Progenitor cell of endocrine pancreas (in vitro differentiated cells): ENCODE data around the gene HCRT. TPM values are rescaled to one million over a fixed set of nuclear protein-coding genes. Genes with fewer than 3 reads are reported as not detected.

ENCODE experiments used
- DNase-seq: peaks from one replicate; pipeline ENCODE4 v3.0.0; 2021; ENCODE audit warnings: low spot score; ENCODE audit not compliant: unreplicated experiment
- H3K27ac Mint-ChIP-seq: 2 replicates; pipeline ENCODE4 v1.8.0; 2021; ENCODE audit warnings: mild to moderate bottlenecking, moderate library complexity, mixed read lengths
- H3K27me3 Mint-ChIP-seq: 2 replicates; pipeline ENCODE4 v1.8.0; 2021; ENCODE audit warnings: mixed read lengths
- H3K36me3 Mint-ChIP-seq: 2 replicates; pipeline ENCODE4 v1.8.0; 2022; ENCODE audit warnings: mixed read lengths; ENCODE audit not compliant: insufficient read depth
- H3K4me1 Mint-ChIP-seq: 2 replicates; pipeline ENCODE4 v1.8.0; 2021; ENCODE audit warnings: low read depth, mixed read lengths
- H3K4me3 Mint-ChIP-seq: 2 replicates; pipeline ENCODE4 v1.8.0; 2021; ENCODE audit warnings: low read depth, mild to moderate bottlenecking, moderate library complexity, mixed read lengths
- H3K9me3 Mint-ChIP-seq: 2 replicates; pipeline ENCODE4 v1.8.0; 2021; ENCODE audit warnings: low read depth, mixed read lengths
- CTCF ChIP-seq: fragments of 200-600 bp; sonication (generic); IDR thresholded peaks from one replicate; pipeline ENCODE4 v1.5.0; 2021; ENCODE audit warnings: antibody characterized with exemption, mild to moderate bottlenecking; ENCODE audit not compliant: unreplicated experiment
- total RNA-seq: library from RNA; stranded (reverse); gene quantifications from 2 replicates; pipeline ENCODE4 v1.2.1, GENCODE V29; 2021

HCRT gene
- total RNA-seq, 1 donor from 2014 or later: not detected

- Mint-ChIP-seq H3K4me1 (peaks cover 2% of the 10 kb centered on the region), H3K27ac (no peak overlapping the region), H3K9me3 (no peaks in the 10 kb centered on the region), H3K27me3 (peaks cover 77% of the 10 kb centered on the region), H3K4me3 (peak overlapping the region; percentile 70), H3K36me3 (no peaks in the 10 kb centered on the region)
- DNase-seq: no peak
- no peak for TF ChIP-seq CTCF
Measured at GRCh38 chr17:42182927-42183734, 2.1 kb downstream of the HCRT start.

DNA sequence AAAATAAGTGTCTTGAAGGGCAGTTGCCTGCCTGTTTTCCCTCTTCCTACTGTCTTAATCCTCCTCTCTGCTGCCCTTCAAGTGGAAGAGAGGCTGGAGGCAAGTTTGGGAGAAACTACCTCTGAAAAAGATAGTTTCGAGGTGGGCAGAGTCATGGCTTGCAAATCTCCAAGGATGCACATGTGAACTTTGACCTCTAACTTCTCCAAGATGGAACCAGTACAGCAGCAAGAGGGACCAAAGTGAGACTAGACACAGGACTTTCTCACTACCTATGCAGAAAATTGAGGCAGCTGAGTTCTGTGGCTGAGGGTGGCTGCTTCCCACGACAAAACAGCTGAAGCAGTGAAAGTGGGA lies 3.4 kb downstream of the HCRT start:
- no peak for DNase-seq
- Mint-ChIP-seq H3K27ac (no peak overlapping the region), H3K27me3 (peaks cover 86% of the 10 kb centered on the region), H3K9me3 (no peaks in the 10 kb centered on the region), H3K4me1 (peaks cover 2% of the 10 kb centered on the region), H3K4me3 (no peak overlapping the region), H3K36me3 (no peaks in the 10 kb centered on the region)
- no peak for TF ChIP-seq CTCF

GRCh38 chr17:42180922-42181850 lies 4.1 kb downstream of the HCRT start, which contains the start of gene KCNH4:
KCNH4 (minus strand) TSS chr17:42181142; CDS start chr17:42180945, 197 bp downstream.
- TF ChIP-seq CTCF: peak; percentile 42
- no peak for DNase-seq
- Mint-ChIP-seq H3K4me1 (peaks cover 2% of the 10 kb centered on the region), H3K27ac (peak within 1 kb of the TSS; percentile 45), H3K36me3 (no peaks in the 10 kb centered on the region), H3K27me3 (peaks cover 84% of the 10 kb centered on the region), H3K4me3 (no peak within 1 kb of the TSS), H3K9me3 (no peaks in the 10 kb centered on the region)

DNA sequence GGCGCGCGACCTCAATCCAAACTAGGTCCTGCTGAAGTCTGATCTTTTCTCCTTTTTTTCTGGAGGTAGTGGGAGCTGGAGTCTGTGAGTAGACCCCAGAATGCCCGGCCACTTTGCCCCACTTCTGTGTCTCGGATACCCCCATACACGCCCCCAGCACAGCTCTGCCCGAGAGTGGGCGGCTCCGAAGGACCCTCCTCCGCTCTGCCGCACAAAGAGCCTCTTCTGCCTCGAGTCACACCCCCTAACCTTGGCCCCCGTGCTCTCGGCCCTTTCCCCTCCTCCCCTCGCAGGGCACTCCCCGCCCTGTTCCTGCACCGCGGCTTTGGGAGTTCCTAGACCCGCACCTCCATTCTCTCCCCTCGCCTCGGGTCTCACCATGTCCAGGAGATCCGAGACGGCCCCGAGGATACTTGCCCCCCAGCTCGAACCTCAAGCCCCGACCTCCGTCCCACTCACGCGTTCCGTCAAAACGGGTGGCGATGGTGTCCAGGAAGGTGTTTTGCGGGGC lies 4.8 kb downstream of the HCRT start:
- peaks cover 82% of the 10 kb centered on the region for H3K27me3 Mint-ChIP-seq
- DNase-seq: no peak
- H3K4me3 Mint-ChIP-seq: no peak overlapping the region
- TF ChIP-seq CTCF: no peak
- peak overlapping the region; percentile 45 for H3K27ac Mint-ChIP-seq
- H3K9me3 Mint-ChIP-seq: no peaks in the 10 kb centered on the region
- peaks cover 2% of the 10 kb centered on the region for H3K4me1 Mint-ChIP-seq
- H3K36me3 Mint-ChIP-seq: no peaks in the 10 kb centered on the region

GRCh38 chr17:42179911-42180410 lies 5.3 kb downstream of the HCRT start:
- Mint-ChIP-seq H3K4me1 (peaks cover 2% of the 10 kb centered on the region), H3K9me3 (no peaks in the 10 kb centered on the region), H3K27me3 (peaks cover 82% of the 10 kb centered on the region), H3K36me3 (no peaks in the 10 kb centered on the region), H3K27ac (no peak overlapping the region), H3K4me3 (no peak overlapping the region)
- no peak for TF ChIP-seq CTCF
- peak; percentile 53 for DNase-seq
